Bone marrow (tissue), 2 donors: Measurements from ENCODE around the gene PRRC2B.
"Not testable (repeated sequence)": the region's sequence is repeated elsewhere in the genome, so short reads cannot be mapped to it uniquely, and the experiment has no call there.

ENCODE experiments used
- DNase-seq, 2 donors: peaks; one replicate each; lab custom pipeline; 2025; lab: John Stamatoyannopoulos, UW

PRRC2B gene

GRCh38 chr9:131470581-131470991 is 76.7 kb downstream of the PRRC2B start:
- no peak for DNase-seq

GRCh38 chr9:131472085-131472484 is 78.2 kb downstream of the PRRC2B start:
- not testable (repeated sequence) for DNase-seq

- DNase-seq = no peak
Observed at GRCh38 chr9:131473198-131473885, 79.5 kb downstream of the PRRC2B start.

DNA sequence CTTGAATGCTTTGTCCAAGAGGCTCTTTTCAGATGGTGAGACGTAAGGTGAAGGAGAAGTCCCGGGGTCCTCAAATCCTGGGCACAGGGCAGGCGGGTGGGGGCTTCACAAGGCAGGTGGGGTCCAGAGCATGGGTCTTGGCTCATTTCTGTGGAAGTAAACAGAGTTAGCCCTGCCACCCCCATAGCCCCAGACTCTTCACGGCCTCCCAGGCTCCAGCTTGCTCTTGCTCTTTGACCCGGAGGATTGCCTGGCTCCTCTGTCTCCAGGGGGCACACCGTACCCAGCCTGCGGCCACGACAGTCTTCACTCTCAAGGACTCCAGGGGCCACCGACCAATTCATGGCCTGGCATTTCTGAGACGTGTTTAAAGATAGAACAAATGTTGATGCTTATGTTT is 80.0 kb downstream of the PRRC2B start:
- DNase-seq = no peak

- no peak for DNase-seq
Observed at GRCh38 chr9:131474711-131475110, 80.8 kb downstream of the PRRC2B start.

GRCh38 chr9:131475111-131475955 is 81.4 kb downstream of the PRRC2B start:
- DNase-seq = no peak

DNA sequence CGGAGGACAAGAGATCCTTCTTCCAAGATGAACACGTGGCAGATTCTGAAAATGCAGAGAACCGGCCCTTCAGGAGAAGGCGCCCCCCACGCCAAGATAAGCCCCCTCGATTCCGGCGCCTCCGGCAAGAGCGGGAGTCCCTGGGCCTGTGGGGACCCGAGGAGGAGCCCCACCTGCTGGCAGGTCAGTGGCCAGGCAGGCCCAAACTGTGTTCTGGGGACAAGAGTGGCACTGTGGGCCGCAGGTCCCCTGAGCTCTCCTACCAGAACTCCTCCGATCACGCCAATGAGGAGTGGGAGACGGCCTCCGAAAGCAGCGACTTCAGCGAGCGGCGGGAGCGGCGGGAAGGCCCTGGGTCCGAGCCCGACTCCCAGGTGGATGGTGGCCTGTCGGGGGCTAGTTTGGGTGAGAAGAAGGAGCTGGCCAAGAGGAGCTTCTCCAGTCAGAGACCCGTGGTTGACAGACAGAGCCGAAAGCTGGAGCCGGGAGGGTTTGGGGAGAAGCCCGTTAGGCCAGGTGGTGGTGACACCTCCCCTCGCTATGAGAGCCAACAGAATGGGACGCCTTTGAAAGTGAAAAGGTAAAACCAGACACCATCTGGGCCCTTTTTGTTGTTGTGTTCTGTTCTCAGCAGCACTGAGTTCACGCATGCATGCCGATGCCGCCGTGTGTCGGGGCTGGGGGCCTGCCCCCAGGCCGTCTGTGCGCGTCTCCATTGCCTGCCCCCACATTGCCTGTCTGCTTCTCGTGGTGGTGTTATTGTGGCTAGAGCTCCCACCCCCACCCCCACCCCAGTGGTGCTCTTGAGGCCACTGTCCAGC is 82.3 kb downstream of the PRRC2B start:
- DNase-seq = no peak

- no peak for DNase-seq
Observed at GRCh38 chr9:131476777-131477345, 83.0 kb downstream of the PRRC2B start.

DNA sequence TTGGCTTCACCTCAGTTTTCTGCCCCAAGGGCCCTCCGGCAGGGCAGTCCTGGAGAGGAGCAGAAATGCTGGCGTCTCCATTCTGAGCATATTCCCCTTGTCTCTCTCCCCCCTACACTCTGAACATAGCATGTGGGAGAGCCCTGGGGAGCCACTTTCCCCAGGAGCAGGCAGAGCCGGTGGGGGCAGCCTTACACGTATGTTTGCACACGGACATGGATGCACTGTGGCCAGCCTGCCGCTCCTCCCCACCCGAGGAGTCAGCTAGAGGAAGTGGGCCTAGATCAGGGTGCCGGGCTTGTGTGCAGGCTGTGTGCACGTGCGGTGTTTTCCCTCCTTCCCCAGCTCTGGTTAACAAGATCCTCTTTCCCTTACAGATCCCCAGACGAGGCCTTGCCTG is 83.5 kb downstream of the PRRC2B start:
- DNase-seq = no peak

GRCh38 chr9:131477816-131478419 is 84.0 kb downstream of the PRRC2B start:
- no peak for DNase-seq

GRCh38 chr9:131478421-131478868 is 84.6 kb downstream of the PRRC2B start:
- DNase-seq = peak in 1 of 2 donors; percentile 36

GRCh38 chr9:131478911-131479310 is 85.0 kb downstream of the PRRC2B start:
- no peak for DNase-seq

DNA sequence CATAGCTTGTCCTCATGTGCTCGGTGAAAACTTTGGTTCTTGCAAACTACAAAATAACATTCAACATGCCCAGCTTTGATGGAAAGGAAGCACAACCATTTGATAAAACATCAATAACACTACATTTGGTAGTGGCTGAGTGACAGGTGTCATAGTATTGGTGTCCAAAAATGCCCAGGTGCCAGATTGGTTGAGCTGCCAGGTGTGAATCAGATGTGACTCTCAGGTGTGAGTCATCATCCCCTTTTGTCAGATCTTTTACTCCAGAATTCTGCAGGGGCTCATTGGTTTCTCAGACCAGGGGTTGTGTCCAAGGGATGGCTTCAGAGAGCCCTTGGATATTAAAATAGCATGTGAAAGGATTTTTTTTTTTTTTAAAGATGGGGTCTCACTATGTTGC is 86.4 kb downstream of the PRRC2B start:
- DNase-seq = no peak

GRCh38 chr9:131481441-131482342 is 87.8 kb downstream of the PRRC2B start:
- no peak for DNase-seq

DNA sequence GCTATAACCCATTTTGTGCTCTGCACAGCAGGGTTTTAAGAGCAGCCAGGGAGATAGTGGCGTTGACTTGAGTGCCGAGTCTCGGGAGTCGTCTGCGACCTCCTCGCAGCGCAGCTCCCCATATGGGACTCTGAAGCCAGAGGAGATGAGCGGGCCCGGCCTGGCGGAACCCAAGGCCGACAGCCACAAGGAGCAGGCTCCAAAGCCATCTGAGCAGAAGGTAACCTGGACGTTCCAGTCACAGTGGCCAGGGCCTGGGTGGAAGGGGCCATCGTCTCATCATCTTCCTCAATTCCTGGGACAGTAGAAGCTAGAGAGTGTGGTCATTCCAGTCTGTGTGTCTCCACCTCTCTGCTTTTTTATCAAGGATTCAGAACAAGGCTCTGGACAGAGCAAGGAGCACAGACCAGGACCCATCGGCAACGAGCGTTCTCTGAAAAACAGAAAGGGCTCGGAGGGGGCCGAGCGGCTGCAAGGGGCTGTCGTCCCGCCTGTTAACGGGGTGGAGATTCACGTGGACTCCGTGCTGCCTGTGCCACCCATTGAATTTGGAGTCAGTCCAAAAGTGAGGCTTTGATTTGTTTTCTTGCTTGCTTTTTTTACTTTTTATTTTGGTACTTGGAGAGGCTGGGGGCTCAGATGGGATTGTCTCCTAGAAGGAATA is 88.6 kb downstream of the PRRC2B start:
- no peak for DNase-seq

- no peak for DNase-seq
Observed at GRCh38 chr9:131483319-131484050, 89.6 kb downstream of the PRRC2B start.

DNA sequence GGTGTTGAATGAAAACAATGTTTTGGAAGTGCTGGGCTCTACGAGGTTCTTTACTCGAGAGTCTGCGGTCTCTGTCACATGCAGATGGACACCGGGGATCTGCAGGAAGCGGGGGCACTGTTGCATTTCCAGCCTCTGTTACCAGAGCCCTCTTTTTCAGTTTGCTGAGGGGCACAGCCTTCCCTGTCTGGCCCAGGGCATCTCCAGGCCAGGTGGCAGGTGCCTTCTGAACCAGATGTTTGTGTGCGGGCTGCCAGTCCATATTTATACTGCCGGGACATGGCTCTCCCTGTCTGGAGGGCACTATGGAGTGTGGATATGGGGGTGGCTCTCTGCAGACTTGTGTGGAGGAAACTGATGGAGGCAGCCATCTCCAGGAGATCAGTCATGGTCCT is 90.2 kb downstream of the PRRC2B start:
- no peak for DNase-seq

- no peak for DNase-seq
Observed at GRCh38 chr9:131484560-131485185, 90.8 kb downstream of the PRRC2B start.

DNA sequence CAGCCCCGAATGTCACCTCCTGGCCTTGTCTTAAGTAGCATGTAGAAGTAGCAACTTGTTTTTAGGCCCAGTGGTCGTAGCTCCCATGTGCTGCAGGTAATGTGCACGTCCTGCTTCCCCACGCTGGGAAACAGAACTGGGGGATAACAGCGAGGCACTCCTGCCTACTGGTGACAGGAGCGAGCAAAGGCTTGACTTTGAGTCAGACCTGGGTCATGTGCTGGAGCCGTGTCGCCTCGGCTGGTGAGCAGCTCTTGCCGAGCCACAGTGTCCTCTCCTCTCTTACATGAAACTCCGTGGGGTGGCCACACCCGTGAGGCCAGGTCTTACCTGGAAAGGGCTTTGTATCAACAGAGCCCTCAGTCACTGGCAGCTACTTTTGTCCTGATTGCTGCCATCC is 91.3 kb downstream of the PRRC2B start:
- DNase-seq = no peak
